BE2C (cell line): ENCODE measurements around the gene IMPDH2.
"Not testable (repeated sequence)": the region's sequence is repeated elsewhere in the genome, so short reads cannot be mapped to it uniquely, and the experiment has no call there.

Experiments
- DNase-seq: peaks from one replicate; pipeline ENCODE4 v3.0.0-alpha.2; 2020
- H3K27me3 ChIP-seq: fragments of 250-450 bp; sonication (Bioruptor Pico); 2 replicates; pipeline ENCODE4 v1.5.1; 2020; ENCODE audit warnings: mild to moderate bottlenecking
- H3K36me3 ChIP-seq: fragments of 250-450 bp; sonication (Bioruptor Pico); 2 replicates; pipeline ENCODE4 v1.5.1; 2020; ENCODE audit warnings: mild to moderate bottlenecking
- H3K4me1 ChIP-seq: fragments of 250-450 bp; sonication (Bioruptor Pico); 2 replicates; pipeline ENCODE4 v1.5.1; 2020
- H3K4me3 ChIP-seq: 2 replicates; pipeline ENCODE4 v1.5.1; 2011; ENCODE audit warnings: low read depth, low read length
- H3K9me3 ChIP-seq: fragments of 250-450 bp; sonication (Bioruptor Pico); 2 replicates; pipeline ENCODE4 v1.5.1; 2020
- TF ChIP-seq, protein P1 (sequence below): IDR thresholded peaks from 2 replicates; pipeline ENCODE4 v1.5.1; 2012; ENCODE audit warnings: mild to moderate bottlenecking, low read depth, low read length

The IMPDH2 gene

GRCh38 chr3:49012441-49013017 is 16.7 kb downstream of the IMPDH2 start:
- Histone ChIP-seq H3K4me3 (no peak overlapping the region), H3K27me3 (no peaks in the 10 kb centered on the region), H3K9me3 (no peaks in the 10 kb centered on the region), H3K36me3 (peaks cover 35% of the 10 kb centered on the region), H3K4me1 (no peaks in the 10 kb centered on the region)
- TF ChIP-seq, protein P1, sequence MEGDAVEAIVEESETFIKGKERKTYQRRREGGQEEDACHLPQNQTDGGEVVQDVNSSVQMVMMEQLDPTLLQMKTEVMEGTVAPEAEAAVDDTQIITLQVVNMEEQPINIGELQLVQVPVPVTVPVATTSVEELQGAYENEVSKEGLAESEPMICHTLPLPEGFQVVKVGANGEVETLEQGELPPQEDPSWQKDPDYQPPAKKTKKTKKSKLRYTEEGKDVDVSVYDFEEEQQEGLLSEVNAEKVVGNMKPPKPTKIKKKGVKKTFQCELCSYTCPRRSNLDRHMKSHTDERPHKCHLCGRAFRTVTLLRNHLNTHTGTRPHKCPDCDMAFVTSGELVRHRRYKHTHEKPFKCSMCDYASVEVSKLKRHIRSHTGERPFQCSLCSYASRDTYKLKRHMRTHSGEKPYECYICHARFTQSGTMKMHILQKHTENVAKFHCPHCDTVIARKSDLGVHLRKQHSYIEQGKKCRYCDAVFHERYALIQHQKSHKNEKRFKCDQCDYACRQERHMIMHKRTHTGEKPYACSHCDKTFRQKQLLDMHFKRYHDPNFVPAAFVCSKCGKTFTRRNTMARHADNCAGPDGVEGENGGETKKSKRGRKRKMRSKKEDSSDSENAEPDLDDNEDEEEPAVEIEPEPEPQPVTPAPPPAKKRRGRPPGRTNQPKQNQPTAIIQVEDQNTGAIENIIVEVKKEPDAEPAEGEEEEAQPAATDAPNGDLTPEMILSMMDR = no peak
- DNase-seq = no peak

GRCh38 chr3:49009396-49009795 is 19.8 kb downstream of the IMPDH2 start:
- TF ChIP-seq, protein P1 = no peak
- Histone ChIP-seq H3K27me3 (no peaks in the 10 kb centered on the region), H3K9me3 (no peaks in the 10 kb centered on the region), H3K4me3 (no peak overlapping the region), H3K4me1 (peaks cover 4% of the 10 kb centered on the region; the same call in 1 of the 2 replicates), H3K36me3 (peaks cover 25% of the 10 kb centered on the region)
- no peak for DNase-seq

- H3K27me3 ChIP-seq, H3K9me3 ChIP-seq, H3K4me3 ChIP-seq, H3K4me1 ChIP-seq, DNase-seq: not testable (repeated sequence)
- H3K36me3 ChIP-seq = peaks cover 19% of the 10 kb centered on the region
Measured at GRCh38 chr3:49008627-49009026, 20.6 kb downstream of the IMPDH2 start.

DNA sequence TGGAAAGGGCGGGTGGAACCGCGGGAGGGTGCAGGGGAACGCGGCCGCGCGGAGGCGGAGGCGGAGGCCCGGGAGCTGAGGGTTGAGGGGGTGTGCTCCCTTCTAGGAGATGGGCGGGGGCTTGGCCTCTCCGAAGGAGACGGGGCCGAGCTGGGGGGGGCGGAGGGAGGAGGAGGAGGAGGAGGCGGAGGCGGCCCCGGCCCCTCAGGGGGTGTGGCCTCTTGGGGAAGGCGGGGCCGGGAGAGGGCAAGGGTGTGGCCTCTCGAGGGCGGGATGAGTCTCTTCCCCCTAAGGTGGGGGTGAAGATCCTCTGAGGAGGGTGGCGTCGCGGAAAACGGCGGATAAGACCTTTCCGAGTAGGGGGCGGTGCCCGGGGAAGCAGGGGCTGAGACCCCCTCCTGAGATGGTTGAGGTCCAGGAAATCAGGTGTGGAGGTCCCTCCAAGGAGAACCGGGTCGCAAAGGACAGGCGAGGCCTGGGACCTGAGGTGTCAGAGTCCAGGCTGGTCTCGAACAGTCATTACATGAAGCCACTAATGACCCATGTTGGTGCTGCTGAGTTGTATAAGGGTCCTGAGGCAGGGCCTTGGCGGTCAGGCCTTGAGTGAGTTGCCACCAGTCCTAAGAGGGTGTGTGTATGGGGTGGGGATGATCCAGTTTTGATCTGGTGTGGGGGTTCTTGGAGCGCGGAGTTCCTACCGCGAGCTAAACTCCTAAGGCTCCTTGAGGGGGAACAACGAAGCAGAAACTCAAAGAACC is 21.2 kb downstream of the IMPDH2 start:
- DNase-seq = peak; percentile 83

GRCh38 chr3:49007068-49007770 is 22.0 kb downstream of the IMPDH2 start, which contains the start of gene WDR6:
TSS of gene WDR6 (plus strand) at chr3:49007391. CDS start at chr3:49007432, 41 bp downstream.
- H3K4me3 ChIP-seq = peak within 1 kb of the TSS; percentile 71
- H3K27me3 ChIP-seq = no peaks in the 10 kb centered on the region
- H3K4me1 ChIP-seq = peaks cover 4% of the 10 kb centered on the region; the same call in 1 of the 2 replicates
- peaks cover 10% of the 10 kb centered on the region for H3K36me3 ChIP-seq
- DNase-seq = peak; percentile 94
- H3K9me3 ChIP-seq = no peaks in the 10 kb centered on the region
- TF ChIP-seq, protein P1 = peak; percentile 32

More for the DNA sequence above, 21.2 kb downstream of the IMPDH2 start:
- Histone ChIP-seq H3K36me3 (peaks cover 14% of the 10 kb centered on the region), H3K9me3 (no peaks in the 10 kb centered on the region), H3K4me3 (peak overlapping the region; percentile 71), H3K4me1 (peaks cover 4% of the 10 kb centered on the region; the same call in 1 of the 2 replicates), H3K27me3 (no peaks in the 10 kb centered on the region)
- TF ChIP-seq, protein P1 = no peak

GRCh38 chr3:49006408-49007067 is 22.7 kb downstream of the IMPDH2 start:
- no peak for DNase-seq
- Histone ChIP-seq H3K36me3 (peaks cover 4% of the 10 kb centered on the region; the same call in 1 of the 2 replicates), H3K9me3 (no peaks in the 10 kb centered on the region), H3K27me3 (no peaks in the 10 kb centered on the region), H3K4me3 (peak overlapping the region; percentile 71), H3K4me1 (peaks cover 4% of the 10 kb centered on the region; the same call in 1 of the 2 replicates)
- TF ChIP-seq, protein P1 = no peak
